Measurements from ENCODE around the gene BCL11B. TPM values are rescaled to one million over a fixed set of nuclear protein-coding genes. Genes with fewer than 3 reads are reported as not detected.

BCL11B gene
- total and polyA plus RNA-seq, 2 donors (not counting 1 experiment from before 2014, with no cell fraction given): 0.33 to 0.42 TPM

GRCh38 chr14:99221445-99221844 lies 50.6 kb downstream of the BCL11B start:
- CTCF ChIA-PET: no interaction called here
- H3K27ac Mint-ChIP-seq: no peak overlapping the region
- intact Hi-C loops (cut with micrococcal nuclease): no loop called here

DNA sequence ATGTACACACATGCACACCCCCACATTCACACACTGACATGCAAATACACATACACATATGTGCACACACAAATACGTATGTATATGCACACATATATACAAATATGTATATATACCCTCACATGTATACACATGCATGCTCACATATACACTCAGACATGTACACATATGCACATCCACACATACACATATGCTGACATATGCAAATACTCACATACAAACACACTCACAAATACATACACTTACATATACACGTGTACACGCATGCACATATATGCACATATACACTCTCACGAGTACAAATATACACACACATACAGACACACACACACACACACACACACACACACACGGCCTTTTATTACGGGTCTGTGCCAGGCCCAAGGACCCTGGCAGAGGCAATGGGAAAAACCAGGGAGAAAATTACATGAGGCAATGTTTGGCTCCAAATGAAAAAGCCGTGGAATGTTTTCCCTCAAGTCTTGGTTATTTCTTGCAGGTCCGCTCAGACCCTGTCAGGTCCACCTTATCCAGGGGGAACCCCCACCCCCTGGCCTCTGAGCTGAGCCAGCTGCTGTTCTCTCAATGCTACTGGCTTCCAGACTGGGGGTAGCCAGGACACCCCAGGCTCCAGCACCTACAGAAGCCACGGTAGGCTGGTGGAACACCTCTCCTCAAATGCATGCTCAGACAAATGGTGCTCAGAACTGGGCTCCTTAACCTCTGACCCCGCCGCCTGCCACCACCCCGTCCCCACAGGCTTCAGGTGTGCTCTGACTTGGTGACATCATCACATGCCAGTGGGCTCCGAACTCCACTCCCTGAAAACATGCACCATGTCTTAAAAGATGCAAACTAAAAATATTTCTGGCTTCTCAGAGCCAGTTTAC lies 54.7 kb downstream of the BCL11B start:
- DNase-seq (no peak), ATAC-seq (ENCODE audit: low read depth) (no peak)
- Histone ChIP-seq H3K9ac (ENCODE audit: low read length) (no peak overlapping the region), H3K9me3 (ENCODE audit: control extremely low read depth in 1 of 3, control insufficient read depth in 2 of 3, insufficient read depth in 1 of 3, low read length in 2 of 3) (peaks cover 0 to 10% (median 0%) of the 10 kb centered on the region in 3 donors), H3K4me2 (replicated peaks; ENCODE audit: low read depth, low read length, poor library complexity, severe bottlenecking) (no peak overlapping the region), H3K27me3 (replicated peaks in 1 of 4; ENCODE audit: control extremely low read depth in 1 of 4, control insufficient read depth in 3 of 4, insufficient read depth in 4 of 4, low read length in 3 of 4) (no peaks in the 10 kb centered on the region), H3K27ac (ENCODE audit: low read length in 2 of 2) (no peak overlapping the region), H3K36me3 (replicated peaks in 1 of 2; ENCODE audit: control extremely low read depth in 1 of 2, control insufficient read depth in 1 of 2, extremely low read depth in 1 of 2, insufficient read depth in 2 of 2, low read length in 1 of 2) (no peaks in the 10 kb centered on the region), H4K20me1 (ENCODE audit: control insufficient read depth, insufficient read depth, low read length, poor library complexity, severe bottlenecking) (no peaks in the 10 kb centered on the region), H2AFZ (ENCODE audit: insufficient read depth, low read depth, low read length, poor library complexity, severe bottlenecking) (no peak overlapping the region), H3K4me1 (ENCODE audit: control insufficient read depth in 2 of 2, insufficient read depth in 2 of 2, low read length in 2 of 2) (no peaks in the 10 kb centered on the region), H3K4me3 (ENCODE audit: control extremely low read depth in 1 of 5, extremely low read depth in 1 of 5, insufficient read depth in 1 of 5, low read depth in 2 of 5, low read length in 4 of 5) (no peak overlapping the region), H3K79me2 (ENCODE audit: control insufficient read depth, insufficient read depth, low read length) (no peaks in the 10 kb centered on the region)
- Mint-ChIP-seq H3K27me3 (no peaks in the 10 kb centered on the region), H3K27ac (no peak overlapping the region), H3K4me1 (no peaks in the 10 kb centered on the region), H3K9me3 (ENCODE audit: insufficient read depth) (peaks cover 2% of the 10 kb centered on the region), H3K4me3 (no peak overlapping the region)
- TF ChIP-seq, protein P1, sequence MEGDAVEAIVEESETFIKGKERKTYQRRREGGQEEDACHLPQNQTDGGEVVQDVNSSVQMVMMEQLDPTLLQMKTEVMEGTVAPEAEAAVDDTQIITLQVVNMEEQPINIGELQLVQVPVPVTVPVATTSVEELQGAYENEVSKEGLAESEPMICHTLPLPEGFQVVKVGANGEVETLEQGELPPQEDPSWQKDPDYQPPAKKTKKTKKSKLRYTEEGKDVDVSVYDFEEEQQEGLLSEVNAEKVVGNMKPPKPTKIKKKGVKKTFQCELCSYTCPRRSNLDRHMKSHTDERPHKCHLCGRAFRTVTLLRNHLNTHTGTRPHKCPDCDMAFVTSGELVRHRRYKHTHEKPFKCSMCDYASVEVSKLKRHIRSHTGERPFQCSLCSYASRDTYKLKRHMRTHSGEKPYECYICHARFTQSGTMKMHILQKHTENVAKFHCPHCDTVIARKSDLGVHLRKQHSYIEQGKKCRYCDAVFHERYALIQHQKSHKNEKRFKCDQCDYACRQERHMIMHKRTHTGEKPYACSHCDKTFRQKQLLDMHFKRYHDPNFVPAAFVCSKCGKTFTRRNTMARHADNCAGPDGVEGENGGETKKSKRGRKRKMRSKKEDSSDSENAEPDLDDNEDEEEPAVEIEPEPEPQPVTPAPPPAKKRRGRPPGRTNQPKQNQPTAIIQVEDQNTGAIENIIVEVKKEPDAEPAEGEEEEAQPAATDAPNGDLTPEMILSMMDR (IDR thresholded peaks at IDR 0.05): no peak
- no peak for TF ChIP-seq EZH2 (IDR thresholded peaks at IDR 0.05; ENCODE audit: borderline replicate concordance, insufficient read depth, low read depth, low read length, poor library complexity, severe bottlenecking)
- ChIA-PET CTCF (no interaction called here), POLR2A (no interaction called here)
- intact Hi-C loops (cut with micrococcal nuclease): no loop called here
- WGBS (ENCODE audit: insufficient coverage): 85% methylated on average over 9 of the region's 13 CpGs

More at GRCh38 chr14:99221445-99221844, 50.6 kb downstream of the BCL11B start:
- H3K27ac ChIP-seq (ENCODE audit: low read length in 2 of 2): no peak overlapping the region
- no peaks in the 10 kb centered on the region for H3K27me3 Mint-ChIP-seq
- no peak for DNase-seq
- H3K9me3 ChIP-seq (ENCODE audit: control extremely low read depth in 1 of 3, control insufficient read depth in 2 of 3, insufficient read depth in 1 of 3, low read length in 2 of 3): peaks cover 0 to 18% (median 0%) of the 10 kb centered on the region in 3 donors
- no peak overlapping the region for H3K4me3 ChIP-seq (ENCODE audit: control extremely low read depth in 1 of 5, extremely low read depth in 1 of 5, insufficient read depth in 1 of 5, low read depth in 2 of 5, low read length in 4 of 5)
- no peaks in the 10 kb centered on the region for H3K79me2 ChIP-seq (ENCODE audit: control insufficient read depth, insufficient read depth, low read length)
- H4K20me1 ChIP-seq (ENCODE audit: control insufficient read depth, insufficient read depth, low read length, poor library complexity, severe bottlenecking): no peaks in the 10 kb centered on the region
- no peak overlapping the region for H2AFZ ChIP-seq (ENCODE audit: insufficient read depth, low read depth, low read length, poor library complexity, severe bottlenecking)
- POLR2A ChIA-PET: no interaction called here
- H3K9me3 Mint-ChIP-seq (ENCODE audit: insufficient read depth): peaks cover 2% of the 10 kb centered on the region
- H3K27me3 ChIP-seq (replicated peaks in 1 of 4; ENCODE audit: control extremely low read depth in 1 of 4, control insufficient read depth in 3 of 4, insufficient read depth in 4 of 4, low read length in 3 of 4): no peaks in the 10 kb centered on the region
- ATAC-seq (ENCODE audit: low read depth): no peak
- 89% methylated on average over 13 of the region's 13 CpGs for WGBS (ENCODE audit: insufficient coverage)
- TF ChIP-seq, protein P1 (IDR thresholded peaks at IDR 0.05): no peak
- no peak for TF ChIP-seq EZH2 (IDR thresholded peaks at IDR 0.05; ENCODE audit: borderline replicate concordance, insufficient read depth, low read depth, low read length, poor library complexity, severe bottlenecking)
- no peak overlapping the region for H3K4me3 Mint-ChIP-seq
- no peak overlapping the region for H3K9ac ChIP-seq (ENCODE audit: low read length)
- H3K4me1 ChIP-seq (ENCODE audit: control insufficient read depth in 2 of 2, insufficient read depth in 2 of 2, low read length in 2 of 2): no peaks in the 10 kb centered on the region
- H3K4me1 Mint-ChIP-seq: no peaks in the 10 kb centered on the region
- H3K4me2 ChIP-seq (replicated peaks; ENCODE audit: low read depth, low read length, poor library complexity, severe bottlenecking): no peak overlapping the region
- H3K36me3 ChIP-seq (replicated peaks in 1 of 2; ENCODE audit: control extremely low read depth in 1 of 2, control insufficient read depth in 1 of 2, extremely low read depth in 1 of 2, insufficient read depth in 2 of 2, low read length in 1 of 2): no peaks in the 10 kb centered on the region
